DOHH2 (cell line): Measurements from ENCODE around the gene NRL.

Experiments used
- H3F3A ChIP-seq: fragments of 200-600 bp; sonication (generic), shearing (Covaris generic); 2 replicates; pipeline ENCODE4 v1.6.0; 2016; ENCODE audit warnings: antibody characterized with exemption, mild to moderate bottlenecking; ENCODE audit not compliant: control insufficient read depth, insufficient read depth
- H3K27ac ChIP-seq: fragments of 200-600 bp; sonication (generic); 2 replicates; pipeline ENCODE4 v1.5.1; 2014; ENCODE audit warnings: low read depth, mild to moderate bottlenecking, low read length, moderate library complexity
- H3K27me3 ChIP-seq: fragments of 200-600 bp; sonication (generic); 2 replicates; pipeline ENCODE4 v1.6.1; 2014; ENCODE audit warnings: mild to moderate bottlenecking, low read length, mixed read lengths; ENCODE audit not compliant: control insufficient read depth
- H3K36me3 ChIP-seq: fragments of 200-600 bp; sonication (generic); 2 replicates; pipeline ENCODE4 v1.6.1; 2014; ENCODE audit warnings: mild to moderate bottlenecking, low read length, moderate library complexity, mixed read lengths; ENCODE audit not compliant: control insufficient read depth
- H3K4me1 ChIP-seq: fragments of 200-600 bp; sonication (generic); 2 replicates; pipeline ENCODE4 v1.6.1; 2014; ENCODE audit warnings: mild to moderate bottlenecking, low read length, mixed read lengths; ENCODE audit not compliant: control insufficient read depth
- H3K4me2 ChIP-seq: fragments of 200-600 bp; sonication (generic); 2 replicates; pipeline ENCODE4 v1.6.0; 2014; ENCODE audit warnings: mild to moderate bottlenecking, low read length, moderate library complexity
- H3K4me3 ChIP-seq: fragments of 200-600 bp; sonication (generic); 2 replicates; pipeline ENCODE4 v1.5.1; 2014; ENCODE audit warnings: mild to moderate bottlenecking, low read length, mixed read lengths
- H3K79me2 ChIP-seq: fragments of 200-600 bp; sonication (generic); 2 replicates; pipeline ENCODE4 v1.6.1; 2014; ENCODE audit warnings: mild to moderate bottlenecking, low read length, mixed read lengths; ENCODE audit not compliant: control insufficient read depth
- H3K9me2 ChIP-seq: fragments of 200-600 bp; sonication (generic); replicated peaks from 2 replicates; pipeline ENCODE4 v1.6.1; 2014; ENCODE audit warnings: mild to moderate bottlenecking, low read length, mixed read lengths; ENCODE audit not compliant: control insufficient read depth
- H3K9me3 ChIP-seq: fragments of 200-600 bp; sonication (generic); 2 replicates; pipeline ENCODE4 v1.6.1; 2014; ENCODE audit warnings: antibody characterized with exemption, low read length, mixed read lengths; ENCODE audit not compliant: control insufficient read depth, insufficient read depth
- H4K20me1 ChIP-seq: fragments of 200-600 bp; sonication (generic); 2 replicates; pipeline ENCODE4 v1.6.0; 2014; ENCODE audit warnings: low read depth, mild to moderate bottlenecking, antibody characterized with exemption, low read length, moderate library complexity; ENCODE audit not compliant: control insufficient read depth, insufficient read depth
- CTCF ChIP-seq: fragments of 200-600 bp; sonication (generic); IDR thresholded peaks from one replicate; pipeline ENCODE4 v1.5.1; 2014; ENCODE audit warnings: antibody characterized with exemption, mild to moderate bottlenecking, low read depth, low read length; ENCODE audit not compliant: poor library complexity, severe bottlenecking
- EZH2phosphoT487 ChIP-seq: fragments of 200-600 bp; sonication (generic); IDR thresholded peaks from 2 replicates; pipeline ENCODE4 v1.6.1; 2017; ENCODE audit warnings: borderline replicate concordance, mild to moderate bottlenecking, antibody characterized with exemption, low read length, moderate library complexity, mixed read lengths

NRL gene

GRCh38 chr14:24113801-24114531 lies 783 bp downstream of the NRL start:
- Histone ChIP-seq H3K4me3 (peak overlapping the region; percentile 93), H3K4me1 (peaks cover 22% of the 10 kb centered on the region), H3K9me3 (no peaks in the 10 kb centered on the region), H3K4me2 (peak overlapping the region; percentile 93), H4K20me1 (peaks cover 4% of the 10 kb centered on the region; the same call in 1 of the 2 replicates), H3K27me3 (no peaks in the 10 kb centered on the region), H3K79me2 (peaks cover 24% of the 10 kb centered on the region), H3F3A (peaks cover 17% of the 10 kb centered on the region), H3K27ac (peak overlapping the region; percentile 90), H3K9me2 (no peaks in the 10 kb centered on the region), H3K36me3 (peaks cover 38% of the 10 kb centered on the region)
- TF ChIP-seq CTCF: no peak
- no peak for TF ChIP-seq EZH2phosphoT487

- peak overlapping the region; percentile 93 for H3K4me3 ChIP-seq
- H3K9me2 ChIP-seq: no peaks in the 10 kb centered on the region
- peaks cover 28% of the 10 kb centered on the region for H3K4me1 ChIP-seq
- H3K27me3 ChIP-seq: no peaks in the 10 kb centered on the region
- no peaks in the 10 kb centered on the region for H3K9me3 ChIP-seq
- H4K20me1 ChIP-seq: peaks cover 4% of the 10 kb centered on the region; the same call in 1 of the 2 replicates
- no peak for TF ChIP-seq CTCF
- TF ChIP-seq EZH2phosphoT487: no peak
- peak overlapping the region; percentile 90 for H3K27ac ChIP-seq
- peak overlapping the region; percentile 93 for H3K4me2 ChIP-seq
- peaks cover 17% of the 10 kb centered on the region for H3F3A ChIP-seq
- H3K36me3 ChIP-seq: peaks cover 32% of the 10 kb centered on the region
- H3K79me2 ChIP-seq: peaks cover 24% of the 10 kb centered on the region
Measured at GRCh38 chr14:24113379-24113800, 1.4 kb downstream of the NRL start.

GRCh38 chr14:24110523-24110922 lies 4.2 kb downstream of the NRL start:
- Histone ChIP-seq H4K20me1 (peaks cover under 1% of the 10 kb centered on the region; the same call in 1 of the 2 replicates), H3F3A (peaks cover 17% of the 10 kb centered on the region), H3K9me2 (no peaks in the 10 kb centered on the region), H3K9me3 (no peaks in the 10 kb centered on the region), H3K27me3 (no peaks in the 10 kb centered on the region), H3K4me2 (no peak overlapping the region), H3K79me2 (peaks cover 11% of the 10 kb centered on the region), H3K27ac (no peak overlapping the region), H3K36me3 (peaks cover 6% of the 10 kb centered on the region; the same call in 1 of the 2 replicates), H3K4me3 (no peak overlapping the region), H3K4me1 (peaks cover 17% of the 10 kb centered on the region)
- TF ChIP-seq EZH2phosphoT487: no peak
- no peak for TF ChIP-seq CTCF
